GM08714 (cell line): ENCODE data around the gene ASB4.
"Not testable (repeated sequence)": the region's sequence is repeated elsewhere in the genome, so short reads cannot be mapped to it uniquely, and the experiment has no call there.

Experiments used
- H3K4me3 ChIP-seq: fragments of 200-500 bp; sonication (Bioruptor generic); 2 replicates; pipeline ENCODE4 v1.5.1; 2014; ENCODE audit warnings: mild to moderate bottlenecking, low read length, inconsistent platforms
- ZNF274 ChIP-seq: IDR thresholded peaks from 2 replicates; pipeline ENCODE4 v1.6.1; 2012; ENCODE audit warnings: mild to moderate bottlenecking, low read depth, low read length

ASB4 gene

GRCh38 chr7:95547361-95548348 is 61.9 kb downstream of the ASB4 start:
- H3K4me3 ChIP-seq, result no peak overlapping the region
- TF ChIP-seq ZNF274, result no peak

- no peak overlapping the region for H3K4me3 ChIP-seq
- no peak for TF ChIP-seq ZNF274
Measured at GRCh38 chr7:95549818-95550529, 64.2 kb downstream of the ASB4 start.

GRCh38 chr7:95550546-95550945 is 64.8 kb downstream of the ASB4 start:
- TF ChIP-seq ZNF274, result no peak
- H3K4me3 ChIP-seq, result no peak overlapping the region

GRCh38 chr7:95552010-95552926 is 66.5 kb downstream of the ASB4 start:
- not testable (repeated sequence) for H3K4me3 ChIP-seq

- no peak overlapping the region for H3K4me3 ChIP-seq
- TF ChIP-seq ZNF274, result no peak
Measured at GRCh38 chr7:95553939-95554338, 68.2 kb downstream of the ASB4 start.

- TF ChIP-seq ZNF274, result no peak
- H3K4me3 ChIP-seq, result no peak overlapping the region
Measured at GRCh38 chr7:95556777-95557176, 71.0 kb downstream of the ASB4 start.

- no peak for TF ChIP-seq ZNF274
- no peak overlapping the region for H3K4me3 ChIP-seq
Measured at GRCh38 chr7:95558864-95559263, 73.1 kb downstream of the ASB4 start.

- no peak overlapping the region for H3K4me3 ChIP-seq
- no peak for TF ChIP-seq ZNF274
Measured at GRCh38 chr7:95560674-95561073, 74.9 kb downstream of the ASB4 start.

GRCh38 chr7:95569720-95570119 is 84.0 kb downstream of the ASB4 start:
- TF ChIP-seq ZNF274, result no peak
- H3K4me3 ChIP-seq, result no peak overlapping the region

- no peak overlapping the region for H3K4me3 ChIP-seq
- no peak for TF ChIP-seq ZNF274
Measured at GRCh38 chr7:95577137-95577536, 91.4 kb downstream of the ASB4 start.

GRCh38 chr7:95578299-95578855 is 92.6 kb downstream of the ASB4 start:
- H3K4me3 ChIP-seq, result no peak overlapping the region
- TF ChIP-seq ZNF274, result no peak

GRCh38 chr7:95579318-95579717 is 93.6 kb downstream of the ASB4 start:
- H3K4me3 ChIP-seq, result no peak overlapping the region
- no peak for TF ChIP-seq ZNF274

- no peak for TF ChIP-seq ZNF274
- no peak overlapping the region for H3K4me3 ChIP-seq
Measured at GRCh38 chr7:95581467-95581866, 95.7 kb downstream of the ASB4 start.
